Liver (tissue), 3 donors: ENCODE measurements around the gene GTF2F2.

ENCODE experiments used
- EGR1 ChIP-seq, 2 donors: IDR thresholded peaks; 2 replicates each; pipeline ENCODE4 v1.6.1; 2016 to 2018; ENCODE audit warnings: antibody characterized with exemption in 2 of 2, low read depth in 2 of 2
- FOXA1 ChIP-seq: IDR thresholded peaks from 2 replicates; pipeline ENCODE4 v1.6.1; 2016; ENCODE audit warnings: antibody characterized with exemption
- HNF4A ChIP-seq, 2 donors: conservative IDR thresholded peaks; 2 replicates each; pipeline ENCODE4 v1.6.1; 2016; ENCODE audit warnings: antibody characterized with exemption in 2 of 2, mild to moderate bottlenecking in 2 of 2
- JUND ChIP-seq, 2 donors: IDR thresholded peaks; 2 replicates each; pipeline ENCODE4 v1.6.1; 2016; ENCODE audit warnings: antibody characterized with exemption in 2 of 2
- NR2F2 ChIP-seq: IDR thresholded peaks from 2 replicates; pipeline ENCODE4 v1.6.1; 2016; ENCODE audit warnings: antibody characterized with exemption
- RXRA ChIP-seq, 2 donors: IDR thresholded peaks; 2 replicates each; pipeline ENCODE4 v1.6.1; 2017 to 2018; ENCODE audit warnings: antibody characterized with exemption in 2 of 2, mild to moderate bottlenecking in 1 of 2
- SP1 ChIP-seq: IDR thresholded peaks from 2 replicates; pipeline ENCODE4 v1.6.1; 2018; ENCODE audit warnings: antibody characterized with exemption, mild to moderate bottlenecking
- TF ChIP-seq, protein P1 (sequence below): fragments of 150-350 bp; IDR thresholded peaks from 2 replicates; pipeline ENCODE4 v1.5.1; 2017; ENCODE audit warnings: improper control_type of control experiment, low read depth, low read length; ENCODE audit not compliant: missing input control
- TF ChIP-seq, protein P2 (sequence below): IDR thresholded peaks from 2 replicates; pipeline ENCODE4 v1.6.1; 2016; ENCODE audit warnings: antibody characterized with exemption
- TF ChIP-seq, protein P3 (sequence below): IDR thresholded peaks from 2 replicates; pipeline ENCODE4 v1.6.1; 2016; ENCODE audit warnings: antibody characterized with exemption
- TF ChIP-seq, protein P4 (sequence below): IDR thresholded peaks from 2 replicates; pipeline ENCODE4 v1.6.1; 2016; ENCODE audit warnings: antibody characterized with exemption, mild to moderate bottlenecking
- TF ChIP-seq, protein P5 (sequence below): IDR thresholded peaks from 2 replicates; pipeline ENCODE4 v1.6.1; 2016; ENCODE audit warnings: antibody characterized with exemption
- donor health status: healthy.
- donor health status: healthy.

DNA sequence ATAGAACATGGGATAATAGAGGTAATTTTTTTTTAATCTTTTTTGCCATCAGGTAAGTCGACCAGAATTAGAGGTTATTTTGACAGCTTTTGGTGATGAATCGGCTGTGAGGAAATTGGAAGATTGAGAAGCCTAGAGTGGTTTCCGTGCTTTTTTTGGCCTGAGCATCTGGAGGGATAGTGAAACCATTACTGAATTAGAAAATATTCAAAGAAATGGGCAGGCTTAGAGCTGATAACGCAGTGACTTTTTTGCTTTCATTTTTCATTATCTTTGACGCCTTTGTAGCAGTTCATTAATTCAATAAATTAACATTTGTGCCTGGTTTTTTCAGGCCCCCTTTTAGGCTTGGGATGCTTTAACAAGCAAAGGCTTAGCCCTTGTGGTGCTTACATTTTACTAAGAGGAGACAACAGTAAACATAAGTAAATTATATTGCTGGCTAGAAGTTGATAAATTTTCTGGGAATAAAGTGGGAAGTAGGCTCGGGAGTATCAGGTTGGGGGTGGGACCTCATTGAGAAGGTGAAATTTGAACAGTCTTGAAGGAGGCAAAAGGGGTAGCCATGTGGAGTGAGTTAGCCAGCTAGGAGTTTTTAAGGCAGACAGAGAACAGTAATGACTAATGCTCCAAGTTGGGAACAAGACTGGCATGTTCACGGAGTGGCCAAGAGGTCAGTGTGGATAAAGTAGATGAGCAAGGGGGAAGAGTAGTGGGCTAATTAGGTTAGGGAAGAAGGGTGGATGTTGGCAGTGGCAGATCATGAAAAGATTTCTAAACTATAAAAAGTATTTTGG is 36.5 kb downstream of the GTF2F2 start:
- no peak for TF ChIP-seq NR2F2
- TF ChIP-seq, protein P1, sequence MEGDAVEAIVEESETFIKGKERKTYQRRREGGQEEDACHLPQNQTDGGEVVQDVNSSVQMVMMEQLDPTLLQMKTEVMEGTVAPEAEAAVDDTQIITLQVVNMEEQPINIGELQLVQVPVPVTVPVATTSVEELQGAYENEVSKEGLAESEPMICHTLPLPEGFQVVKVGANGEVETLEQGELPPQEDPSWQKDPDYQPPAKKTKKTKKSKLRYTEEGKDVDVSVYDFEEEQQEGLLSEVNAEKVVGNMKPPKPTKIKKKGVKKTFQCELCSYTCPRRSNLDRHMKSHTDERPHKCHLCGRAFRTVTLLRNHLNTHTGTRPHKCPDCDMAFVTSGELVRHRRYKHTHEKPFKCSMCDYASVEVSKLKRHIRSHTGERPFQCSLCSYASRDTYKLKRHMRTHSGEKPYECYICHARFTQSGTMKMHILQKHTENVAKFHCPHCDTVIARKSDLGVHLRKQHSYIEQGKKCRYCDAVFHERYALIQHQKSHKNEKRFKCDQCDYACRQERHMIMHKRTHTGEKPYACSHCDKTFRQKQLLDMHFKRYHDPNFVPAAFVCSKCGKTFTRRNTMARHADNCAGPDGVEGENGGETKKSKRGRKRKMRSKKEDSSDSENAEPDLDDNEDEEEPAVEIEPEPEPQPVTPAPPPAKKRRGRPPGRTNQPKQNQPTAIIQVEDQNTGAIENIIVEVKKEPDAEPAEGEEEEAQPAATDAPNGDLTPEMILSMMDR: no peak
- no peak for TF ChIP-seq RXRA (IDR thresholded peaks at IDR 0.05)
- TF ChIP-seq JUND (IDR thresholded peaks at IDR 0.05): no peak
- TF ChIP-seq SP1: no peak
- TF ChIP-seq, protein P2, sequence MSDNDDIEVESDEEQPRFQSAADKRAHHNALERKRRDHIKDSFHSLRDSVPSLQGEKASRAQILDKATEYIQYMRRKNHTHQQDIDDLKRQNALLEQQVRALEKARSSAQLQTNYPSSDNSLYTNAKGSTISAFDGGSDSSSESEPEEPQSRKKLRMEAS: no peak
- TF ChIP-seq, protein P3, sequence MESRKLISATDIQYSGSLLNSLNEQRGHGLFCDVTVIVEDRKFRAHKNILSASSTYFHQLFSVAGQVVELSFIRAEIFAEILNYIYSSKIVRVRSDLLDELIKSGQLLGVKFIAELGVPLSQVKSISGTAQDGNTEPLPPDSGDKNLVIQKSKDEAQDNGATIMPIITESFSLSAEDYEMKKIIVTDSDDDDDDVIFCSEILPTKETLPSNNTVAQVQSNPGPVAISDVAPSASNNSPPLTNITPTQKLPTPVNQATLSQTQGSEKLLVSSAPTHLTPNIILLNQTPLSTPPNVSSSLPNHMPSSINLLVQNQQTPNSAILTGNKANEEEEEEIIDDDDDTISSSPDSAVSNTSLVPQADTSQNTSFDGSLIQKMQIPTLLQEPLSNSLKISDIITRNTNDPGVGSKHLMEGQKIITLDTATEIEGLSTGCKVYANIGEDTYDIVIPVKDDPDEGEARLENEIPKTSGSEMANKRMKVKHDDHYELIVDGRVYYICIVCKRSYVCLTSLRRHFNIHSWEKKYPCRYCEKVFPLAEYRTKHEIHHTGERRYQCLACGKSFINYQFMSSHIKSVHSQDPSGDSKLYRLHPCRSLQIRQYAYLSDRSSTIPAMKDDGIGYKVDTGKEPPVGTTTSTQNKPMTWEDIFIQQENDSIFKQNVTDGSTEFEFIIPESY: no peak
- no peak for TF ChIP-seq EGR1 (IDR thresholded peaks at IDR 0.05; ENCODE audit: low read depth in 2 of 2)
- TF ChIP-seq, protein P4, sequence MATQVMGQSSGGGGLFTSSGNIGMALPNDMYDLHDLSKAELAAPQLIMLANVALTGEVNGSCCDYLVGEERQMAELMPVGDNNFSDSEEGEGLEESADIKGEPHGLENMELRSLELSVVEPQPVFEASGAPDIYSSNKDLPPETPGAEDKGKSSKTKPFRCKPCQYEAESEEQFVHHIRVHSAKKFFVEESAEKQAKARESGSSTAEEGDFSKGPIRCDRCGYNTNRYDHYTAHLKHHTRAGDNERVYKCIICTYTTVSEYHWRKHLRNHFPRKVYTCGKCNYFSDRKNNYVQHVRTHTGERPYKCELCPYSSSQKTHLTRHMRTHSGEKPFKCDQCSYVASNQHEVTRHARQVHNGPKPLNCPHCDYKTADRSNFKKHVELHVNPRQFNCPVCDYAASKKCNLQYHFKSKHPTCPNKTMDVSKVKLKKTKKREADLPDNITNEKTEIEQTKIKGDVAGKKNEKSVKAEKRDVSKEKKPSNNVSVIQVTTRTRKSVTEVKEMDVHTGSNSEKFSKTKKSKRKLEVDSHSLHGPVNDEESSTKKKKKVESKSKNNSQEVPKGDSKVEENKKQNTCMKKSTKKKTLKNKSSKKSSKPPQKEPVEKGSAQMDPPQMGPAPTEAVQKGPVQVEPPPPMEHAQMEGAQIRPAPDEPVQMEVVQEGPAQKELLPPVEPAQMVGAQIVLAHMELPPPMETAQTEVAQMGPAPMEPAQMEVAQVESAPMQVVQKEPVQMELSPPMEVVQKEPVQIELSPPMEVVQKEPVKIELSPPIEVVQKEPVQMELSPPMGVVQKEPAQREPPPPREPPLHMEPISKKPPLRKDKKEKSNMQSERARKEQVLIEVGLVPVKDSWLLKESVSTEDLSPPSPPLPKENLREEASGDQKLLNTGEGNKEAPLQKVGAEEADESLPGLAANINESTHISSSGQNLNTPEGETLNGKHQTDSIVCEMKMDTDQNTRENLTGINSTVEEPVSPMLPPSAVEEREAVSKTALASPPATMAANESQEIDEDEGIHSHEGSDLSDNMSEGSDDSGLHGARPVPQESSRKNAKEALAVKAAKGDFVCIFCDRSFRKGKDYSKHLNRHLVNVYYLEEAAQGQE: no peak
- no peak for TF ChIP-seq HNF4A (conservative IDR thresholded peaks at IDR 0.05)
- TF ChIP-seq FOXA1: no peak
- TF ChIP-seq, protein P5, sequence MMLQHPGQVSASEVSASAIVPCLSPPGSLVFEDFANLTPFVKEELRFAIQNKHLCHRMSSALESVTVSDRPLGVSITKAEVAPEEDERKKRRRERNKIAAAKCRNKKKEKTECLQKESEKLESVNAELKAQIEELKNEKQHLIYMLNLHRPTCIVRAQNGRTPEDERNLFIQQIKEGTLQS: no peak
